AG04449 (cell line): ENCODE measurements around the gene CCDC142.
"Not testable (repeated sequence)": the region's sequence is repeated elsewhere in the genome, so short reads cannot be mapped to it uniquely, and the experiment has no call there.

Source experiments
- CTCF ChIA-PET: fragments of 350-600 bp; formaldehyde crosslinking; extraction: SDS; loops from one replicate; lab custom pipeline; 2021; ENCODE audit warnings: antibody characterized with exemption; lab: Yijun Ruan, JAX
- POLR2A ChIA-PET: fragments of 400-600, 350-600 bp; formaldehyde crosslinking; extraction: SDS; loops from one replicate; lab custom pipeline; 2020; ENCODE audit warnings: antibody characterized with exemption, inconsistent platforms; lab: Yijun Ruan, JAX
- DNase-seq: peaks from one replicate; pipeline ENCODE4 v3.0.0-alpha.2; 2010; ENCODE audit warnings: low read depth, low spot score
- H3K4me3 ChIP-seq: 2 replicates; pipeline ENCODE4 v1.5.1; 2011; ENCODE audit warnings: low read depth, mild to moderate bottlenecking, control low read depth, low read length
- CTCF ChIP-seq: IDR thresholded peaks from one replicate; pipeline ENCODE4 v1.5.1; 2011; ENCODE audit warnings: mild to moderate bottlenecking, moderate library complexity, low read length, control low read depth, inconsistent platforms; ENCODE audit not compliant: insufficient read depth; ENCODE audit errors: missing control alignments

CCDC142 gene

DNA sequence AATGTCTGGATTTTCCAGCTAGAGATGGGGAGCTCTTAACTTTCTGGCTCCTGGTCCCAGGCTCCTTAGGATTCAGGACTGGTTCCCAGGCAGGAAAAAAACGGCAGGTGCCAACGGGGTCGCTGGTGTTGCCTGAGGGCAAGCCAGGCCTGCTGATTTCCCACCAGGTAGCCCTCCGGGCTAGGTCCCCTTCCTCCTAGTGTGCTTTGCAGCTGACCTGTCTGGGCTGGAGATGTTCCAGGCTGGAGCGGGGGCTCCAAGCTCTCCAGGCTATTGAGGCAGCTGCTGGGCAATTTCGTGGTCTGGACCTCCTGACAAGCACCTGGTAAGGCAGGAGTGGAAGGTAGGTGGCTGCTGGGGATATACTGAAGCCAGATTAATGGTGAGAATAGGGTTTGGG, 8.3 kb downstream of the CCDC142 start:
- no peak overlapping the region for H3K4me3 ChIP-seq
- ChIA-PET CTCF (interaction anchor here (0.7 to 4.1 kb wide), 5 partner anchors 8 to 169 kb away, joined by 3 to 32 read pairs (median 4); partner anchors contain the start of genes CCDC142, PCGF1 and TTC31), POLR2A (interaction anchor here (0.6 to 2.5 kb wide), 2 partner anchors 16 to 109 kb away, joined by 3 to 8 read pairs; partner anchors contain the start of gene WBP1)
- no peak for DNase-seq
- no peak for TF ChIP-seq CTCF

DNA sequence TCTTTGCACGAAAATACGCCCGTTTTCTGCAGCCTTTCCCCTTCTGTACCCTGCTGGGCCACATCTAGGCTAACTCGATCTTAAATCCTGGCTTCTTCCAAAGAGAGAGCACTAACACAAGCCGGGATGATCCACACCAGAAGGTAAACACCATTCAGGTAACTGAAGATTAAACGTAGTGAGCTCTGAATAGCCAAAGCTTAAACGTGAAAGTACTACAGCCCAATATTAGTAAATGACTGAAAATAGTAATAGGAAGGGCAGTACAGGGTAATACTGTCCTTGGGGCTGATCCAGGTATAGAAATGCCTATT, 9.9 kb downstream of the CCDC142 start:
- no peak for TF ChIP-seq CTCF
- POLR2A ChIA-PET, result interaction anchor here (0.8 to 2.6 kb wide), 7 partner anchors 8 to 115 kb away, joined by 3 to 12 read pairs (median 5); partner anchors contain the start of genes CCDC142 and WBP1
- no peak for DNase-seq
- CTCF ChIA-PET, result interaction anchor here (1.2 to 4.1 kb wide), 3 partner anchors 9 to 116 kb away, joined by 4 to 32 read pairs (median 7); partner anchors contain the start of genes CCDC142 and TTC31
- peak overlapping the region; percentile 88 for H3K4me3 ChIP-seq

- POLR2A ChIA-PET, result interaction anchor here (0.7 to 2.6 kb wide), 11 partner anchors 9 to 115 kb away, joined by 3 to 12 read pairs (median 3); partner anchors contain the start of genes CCDC142, TTC31 and WBP1
- no peak for TF ChIP-seq CTCF
- H3K4me3 ChIP-seq, result peak within 1 kb of the TSS; percentile 88
- CTCF ChIA-PET, result interaction anchor here (1.2 to 4.1 kb wide), 4 partner anchors 10 to 117 kb away, joined by 4 to 32 read pairs (median 8); partner anchors contain the start of genes CCDC142 and TTC31
- peak; percentile 47 for DNase-seq
Observed at GRCh38 chr2:74472086-74472944, 10.5 kb downstream of the CCDC142 start, which contains the start of gene MRPL53. Gene MRPL53, minus strand, starts transcription at chr2:74472680. Its CDS starts 20 bp downstream, at chr2:74472660.

DNA sequence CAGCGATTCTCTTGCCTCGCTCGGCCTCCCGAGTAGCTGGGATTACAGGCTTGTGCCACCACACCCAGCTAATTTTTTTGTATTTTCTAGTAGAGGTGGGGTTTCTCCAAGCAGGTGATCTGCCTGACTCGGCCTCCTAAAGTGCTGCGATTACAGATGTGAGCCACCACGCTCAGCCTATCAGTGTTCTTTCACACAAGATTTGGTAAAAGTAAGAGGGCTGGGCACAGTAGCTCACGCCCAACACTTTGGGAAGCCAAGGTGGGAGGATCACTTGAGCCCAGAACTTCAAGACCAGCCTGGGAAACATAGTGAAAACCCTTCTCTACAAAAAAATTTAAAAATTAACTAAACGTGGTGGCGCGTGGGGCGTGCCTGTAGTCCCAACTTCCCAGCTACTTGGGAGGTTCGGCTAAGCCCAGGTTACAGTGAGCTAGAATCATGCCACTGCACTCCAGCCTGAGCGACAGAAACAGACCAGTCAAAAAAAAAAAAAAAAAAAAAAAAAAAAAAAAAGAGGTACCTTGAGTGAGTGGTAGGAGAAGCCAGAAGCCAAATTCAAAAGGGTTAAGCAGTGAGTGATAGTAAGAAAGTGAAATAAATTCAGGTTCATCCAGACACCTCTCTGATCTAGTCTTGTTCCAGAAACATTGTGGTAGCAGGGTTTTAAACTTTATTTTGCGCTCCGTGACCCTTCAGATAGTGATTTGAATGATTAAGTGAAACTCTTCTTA, 11.3 kb downstream of the CCDC142 start:
- ChIA-PET POLR2A (interaction anchor here (0.7 to 2.6 kb wide), 6 partner anchors 10 to 48 kb away, joined by 3 to 12 read pairs (median 4); partner anchors contain the start of genes CCDC142, TTC31 and WBP1), CTCF (interaction anchor here (1.1 to 4.1 kb wide), 4 partner anchors 11 to 116 kb away, joined by 3 to 32 read pairs (median 7); partner anchors contain the start of genes CCDC142 and TTC31)
- no peak for TF ChIP-seq CTCF
- H3K4me3 ChIP-seq, result peak overlapping the region; percentile 88
- no peak for DNase-seq

GRCh38 chr2:74470742-74471141, 12.1 kb downstream of the CCDC142 start:
- ChIA-PET POLR2A (interaction anchor here (1.0 to 2.6 kb wide), 5 partner anchors 10 to 31 kb away, joined by 3 to 12 read pairs (median 3); partner anchors contain the start of genes CCDC142, TTC31 and WBP1), CTCF (interaction anchor here (1.1 to 4.1 kb wide), 3 partner anchors 12 to 117 kb away, joined by 3 to 32 read pairs (median 10); partner anchors contain the start of genes CCDC142 and TTC31)
- H3K4me3 ChIP-seq, DNase-seq: not testable (repeated sequence)

- POLR2A ChIA-PET, result no interaction called here
- no peak for TF ChIP-seq CTCF
- CTCF ChIA-PET, result interaction anchor here (1.0 to 1.3 kb wide), 4 partner anchors 10 to 122 kb away, joined by 3 to 5 read pairs (median 4); no protein-coding TSS in a partner anchor
- H3K4me3 ChIP-seq, result peak overlapping the region; percentile 80
- DNase-seq, result no peak
Observed at GRCh38 chr2:74464406-74464805, 18.4 kb downstream of the CCDC142 start.
